Amygdala (tissue), 56 donors: Measurements from ENCODE around the gene THEMIS.
A peak's percentile ranks its signal among the peaks of the same experiment; 100 is the strongest.

Experiments used
- DNase-seq, 56 donors: peaks; one replicate each; lab custom pipeline; 2025; lab: John Stamatoyannopoulos, UW

Gene THEMIS

DNA sequence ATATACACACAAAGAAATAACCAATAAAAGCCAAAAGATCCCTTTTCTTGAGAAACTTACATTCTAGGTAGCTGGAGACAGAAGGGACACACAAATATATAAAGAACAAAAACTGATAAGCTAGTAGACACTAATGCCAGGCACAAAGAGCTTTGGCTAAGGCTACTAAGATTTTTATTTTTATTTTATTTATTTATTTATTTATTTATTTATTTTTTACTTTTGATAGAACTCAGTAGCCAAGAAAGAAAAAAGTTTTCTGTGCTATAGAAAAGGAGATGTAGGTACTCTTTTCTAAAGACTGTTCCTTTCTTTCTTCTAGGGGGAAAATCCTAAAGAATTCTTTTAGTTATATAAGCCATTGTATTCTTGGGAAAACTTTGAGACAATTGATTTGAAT lies 34.1 kb downstream of the THEMIS start:
- DNase-seq, result no peak

DNA sequence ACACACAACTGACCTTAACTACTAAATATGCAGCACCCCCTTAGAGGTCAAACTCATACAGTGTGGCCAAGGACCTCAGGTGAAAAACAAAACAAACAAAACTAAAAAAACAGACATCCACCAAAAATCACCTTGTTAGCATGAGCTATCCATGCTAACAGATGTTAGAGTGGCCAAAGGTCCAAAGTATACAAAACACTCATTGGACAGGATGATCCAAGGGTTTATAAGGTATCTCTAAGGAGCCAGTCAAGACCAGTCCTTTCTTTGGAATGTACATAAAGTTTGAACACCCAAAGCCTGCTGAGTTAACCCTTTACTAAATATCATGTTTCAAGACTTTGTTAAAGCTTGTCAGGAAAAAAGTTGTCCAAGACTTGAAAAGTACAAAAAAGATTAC lies 35.8 kb downstream of the THEMIS start:
- no peak for DNase-seq

DNA sequence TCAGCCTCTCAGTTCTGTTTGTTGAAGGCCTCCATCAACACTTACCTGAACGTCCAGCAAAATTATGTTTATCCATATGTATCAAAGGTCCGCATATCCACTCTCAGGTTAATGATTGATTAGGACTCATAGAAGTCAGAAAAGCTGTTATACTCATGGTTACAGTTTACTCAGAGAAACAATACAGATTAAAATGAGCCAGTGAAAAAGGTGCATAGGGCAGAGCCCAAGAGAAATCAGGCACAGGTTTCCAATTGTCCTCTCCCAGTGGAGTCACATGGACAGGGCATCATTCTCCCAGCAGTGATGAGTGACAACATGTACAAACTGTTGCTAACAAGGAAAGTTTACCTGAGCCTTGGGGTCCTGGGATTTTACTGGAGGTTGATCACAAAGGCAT lies 36.2 kb downstream of the THEMIS start:
- no peak for DNase-seq

DNA sequence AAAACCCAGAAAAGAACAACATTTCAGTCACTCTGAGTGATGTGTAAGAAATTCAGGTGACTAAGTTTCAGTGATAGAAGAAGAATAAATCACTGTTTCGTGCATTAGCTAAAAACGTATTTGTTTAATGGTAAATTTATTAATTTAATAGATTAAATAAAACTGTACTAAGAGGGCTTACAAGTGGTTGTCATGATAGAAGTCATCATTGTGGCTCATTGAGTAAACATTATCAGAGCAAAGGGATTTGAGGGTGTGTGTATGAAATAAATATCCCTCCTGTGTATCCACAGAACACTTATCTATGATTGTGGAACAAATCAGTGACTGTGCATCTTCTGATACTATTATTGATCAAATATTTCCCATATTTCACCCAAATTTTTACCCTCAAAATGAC lies 40.1 kb downstream of the THEMIS start:
- DNase-seq, result no peak

DNA sequence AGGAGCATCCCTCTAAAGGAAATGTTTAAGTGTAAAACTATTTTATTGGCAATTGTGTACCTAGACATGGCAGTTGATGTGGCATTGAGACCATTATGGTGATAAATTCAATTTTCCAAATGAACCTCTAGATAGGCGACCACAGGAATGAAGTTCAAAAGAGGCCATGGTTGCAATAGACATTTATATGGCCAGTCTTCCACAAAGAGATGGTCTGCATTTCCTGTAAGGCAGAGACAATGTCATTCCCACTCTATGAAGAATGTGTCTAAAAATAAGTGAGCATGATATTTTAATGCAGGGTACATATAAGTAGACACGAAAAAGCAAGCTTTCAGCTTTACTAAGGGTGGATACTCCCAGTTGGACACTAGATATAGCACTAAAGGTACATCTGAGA lies 40.9 kb downstream of the THEMIS start:
- DNase-seq, result no peak

DNA sequence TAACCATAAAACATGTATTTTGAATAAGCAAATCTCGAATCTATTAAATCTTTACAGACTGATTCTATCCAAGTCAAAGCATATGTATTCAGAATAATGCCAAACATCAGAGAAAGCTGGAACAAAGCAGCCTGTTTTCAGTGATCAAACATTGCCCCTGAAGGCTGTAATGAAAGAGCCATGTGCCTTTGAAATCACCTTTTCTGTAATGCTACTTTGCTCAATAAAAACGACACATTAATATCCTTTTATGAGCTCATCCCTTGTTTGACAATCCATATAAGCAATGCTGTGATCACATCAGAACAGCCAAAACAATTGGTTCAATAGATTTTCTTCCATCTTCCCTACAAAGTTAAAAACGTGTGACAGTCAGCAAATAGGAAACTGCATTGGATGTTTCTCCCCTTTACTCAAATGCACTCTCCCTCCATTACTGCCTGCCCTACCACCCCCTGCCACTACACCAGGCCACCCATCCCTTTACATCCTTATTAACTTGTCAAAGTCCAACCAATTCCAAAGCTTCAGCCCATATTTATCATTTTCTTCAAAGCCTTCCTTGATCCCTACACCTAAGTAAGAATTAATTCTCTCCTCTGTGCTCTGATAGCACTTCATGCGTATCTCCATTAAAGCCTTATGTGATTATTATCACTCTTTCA lies 42.0 kb downstream of the THEMIS start:
- DNase-seq, result no peak

DNA sequence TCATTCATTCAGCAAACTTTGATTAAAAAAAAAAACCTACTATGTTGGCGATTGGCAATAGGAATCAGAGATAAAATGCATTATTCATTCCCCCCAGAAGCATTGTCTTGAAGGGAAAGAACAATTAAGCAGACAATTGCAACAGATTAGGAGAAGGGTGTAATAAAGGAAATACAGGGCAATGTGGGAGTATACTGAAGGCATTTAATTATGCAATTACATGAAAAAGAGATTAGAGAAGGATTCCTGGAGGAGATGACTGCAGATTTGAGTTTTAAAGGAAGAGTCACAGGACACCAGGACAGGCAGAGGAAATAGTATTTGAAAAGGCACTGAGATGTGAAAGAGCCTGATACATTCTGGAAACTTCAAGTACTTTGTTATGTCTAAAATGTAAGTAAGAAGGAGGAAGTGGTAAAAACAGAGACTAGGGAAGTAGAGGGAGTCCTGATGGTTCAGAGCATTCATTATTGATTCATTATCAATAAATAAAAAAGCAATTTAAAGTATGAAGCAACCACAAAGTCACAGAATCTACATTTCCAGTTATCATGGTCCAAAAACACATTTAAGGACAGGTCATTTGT lies 43.7 kb downstream of the THEMIS start:
- DNase-seq, result no peak

DNA sequence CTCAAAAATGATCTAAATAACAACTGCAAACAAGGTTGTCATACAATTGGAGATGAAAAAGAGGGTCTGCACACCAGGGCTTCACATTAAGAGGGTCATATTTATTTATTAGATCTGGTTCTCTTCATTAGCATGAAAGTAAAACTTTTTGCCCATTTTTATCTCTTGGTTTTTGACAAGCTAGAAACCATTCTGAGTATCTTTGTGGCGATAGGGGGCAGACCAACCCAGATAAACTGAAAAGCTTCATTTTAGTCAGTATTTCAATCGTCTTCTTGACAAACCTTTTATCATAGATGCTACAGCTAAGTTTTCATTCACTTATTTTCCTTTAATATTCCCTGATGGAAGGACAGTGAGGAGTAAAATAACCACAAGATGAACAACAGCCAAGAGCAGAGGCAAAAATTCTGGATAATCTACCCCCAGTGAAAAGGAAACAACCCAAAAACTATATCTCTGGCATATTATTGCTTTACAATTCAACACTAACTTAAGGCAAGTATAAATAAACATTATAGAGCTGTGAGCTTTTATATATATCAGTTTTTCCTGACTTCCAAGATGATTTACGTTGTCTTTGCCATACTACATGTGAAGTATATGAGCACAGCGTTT lies 45.2 kb downstream of the THEMIS start:
- DNase-seq, result peak in 23 of 56 donors; percentile 1 to 75 (median 10)

DNA sequence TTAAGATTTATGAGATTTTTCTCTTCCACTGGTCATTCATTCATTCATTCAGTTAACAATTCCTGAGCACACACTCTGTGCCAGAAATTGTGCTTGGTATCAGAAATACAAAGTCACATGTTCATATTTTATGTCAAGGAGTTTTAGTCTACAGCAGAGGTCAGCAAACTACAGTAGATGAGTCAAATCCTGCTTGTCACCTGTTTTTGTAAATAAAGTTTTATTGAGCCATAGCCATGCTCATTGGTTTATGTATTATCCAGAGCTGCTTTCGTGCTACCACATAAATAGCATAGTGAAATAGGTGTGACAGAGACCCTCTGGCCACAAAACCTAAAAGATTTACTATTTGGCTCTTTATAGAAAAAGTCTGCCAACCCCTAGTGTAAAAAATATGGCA lies 46.8 kb downstream of the THEMIS start:
- DNase-seq, result no peak

DNA sequence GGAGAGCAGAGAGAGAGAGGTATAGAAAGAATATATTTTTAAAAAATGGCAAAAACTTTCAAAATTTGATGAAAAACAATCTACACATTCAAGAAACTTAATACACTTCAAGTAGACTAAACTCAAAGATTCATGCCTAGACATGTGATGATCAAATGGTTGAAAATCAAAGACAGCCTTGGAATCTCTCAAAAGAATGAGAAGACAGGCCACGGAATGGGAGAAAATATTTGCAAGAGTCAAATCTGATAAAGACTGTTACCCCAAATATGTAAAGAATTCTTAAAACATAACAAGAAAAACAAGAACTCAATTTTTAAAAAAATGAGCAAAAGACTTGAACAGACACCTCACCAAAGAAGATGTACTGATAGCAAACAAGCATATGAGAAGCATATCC lies 49.7 kb downstream of the THEMIS start:
- DNase-seq, result no peak

DNA sequence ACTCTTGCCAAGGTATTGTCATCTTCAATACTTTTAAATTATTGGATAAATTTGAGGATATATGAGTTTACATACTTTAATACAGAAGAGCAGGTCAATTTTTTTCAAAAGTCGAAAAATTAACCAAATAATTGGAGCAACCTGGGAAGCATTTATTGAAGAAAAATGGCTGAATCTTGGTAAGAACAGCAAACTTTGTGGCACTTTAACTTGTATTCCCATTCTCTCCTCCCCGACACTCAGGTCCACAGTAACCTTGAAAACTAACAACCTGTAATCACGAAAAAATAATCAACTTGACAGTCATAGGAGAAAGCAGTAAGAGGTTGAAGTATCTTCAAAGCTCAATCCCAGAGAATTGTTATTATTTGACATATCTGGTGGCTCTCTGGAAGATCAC lies 55.6 kb downstream of the THEMIS start:
- DNase-seq, result no peak

DNA sequence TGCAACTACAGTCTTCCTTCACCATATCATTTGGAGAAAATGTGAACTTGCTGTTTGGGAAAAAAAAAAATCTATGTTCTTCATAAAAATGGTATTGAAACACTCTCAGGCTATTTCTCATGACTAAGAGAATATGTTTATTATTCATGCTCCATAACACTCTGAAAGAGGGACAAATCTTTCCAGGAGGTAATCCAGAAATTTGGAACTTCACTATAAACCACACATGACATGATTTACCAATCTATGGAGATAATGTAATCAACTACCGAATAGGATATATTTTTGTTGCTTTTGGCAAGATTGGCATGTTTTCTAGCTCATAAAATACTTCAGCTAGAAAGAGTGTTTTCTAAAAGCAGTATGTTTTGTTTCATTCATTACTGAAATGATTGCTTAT lies 56.3 kb downstream of the THEMIS start:
- no peak for DNase-seq

DNA sequence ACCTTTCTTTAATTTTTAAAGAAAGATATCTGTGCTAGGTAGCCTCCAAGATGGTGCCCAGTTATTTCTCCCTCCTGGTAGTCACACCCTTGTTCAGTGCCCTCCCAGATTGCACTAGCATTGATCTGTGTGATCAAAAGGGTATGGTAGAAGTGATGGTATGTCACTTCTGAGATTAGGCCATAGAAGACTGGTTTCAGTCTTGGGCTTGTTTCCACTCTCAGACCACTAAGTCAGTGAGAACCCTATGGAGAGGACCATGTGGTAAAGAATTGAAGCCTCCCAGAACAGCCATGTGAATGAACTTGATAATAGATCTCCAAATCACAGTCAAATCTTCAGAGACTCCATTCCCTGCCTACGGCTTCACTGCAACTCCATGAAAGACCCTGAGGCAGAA lies 57.3 kb downstream of the THEMIS start:
- no peak for DNase-seq

DNA sequence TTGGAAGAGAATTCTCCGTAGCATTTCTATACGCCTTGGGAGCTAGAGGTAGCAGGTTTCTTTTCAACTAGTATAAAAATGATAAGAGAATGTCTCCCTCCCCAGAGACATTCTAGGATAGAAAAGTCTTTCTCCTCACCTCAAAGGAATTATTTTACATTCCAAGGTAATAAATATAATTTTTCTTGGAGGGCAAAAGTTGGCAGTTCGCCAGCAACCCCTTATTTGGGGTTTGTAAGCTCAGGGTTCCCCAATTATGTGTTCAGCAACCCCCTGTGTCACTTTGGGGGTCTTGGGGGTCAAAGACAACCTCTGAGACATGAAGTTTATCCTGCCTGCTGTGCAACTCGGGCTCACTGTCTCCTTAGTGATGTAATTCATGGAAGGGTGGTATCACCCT lies 58.3 kb downstream of the THEMIS start:
- DNase-seq, result peak in 1 of 56 donors; percentile 0

DNA sequence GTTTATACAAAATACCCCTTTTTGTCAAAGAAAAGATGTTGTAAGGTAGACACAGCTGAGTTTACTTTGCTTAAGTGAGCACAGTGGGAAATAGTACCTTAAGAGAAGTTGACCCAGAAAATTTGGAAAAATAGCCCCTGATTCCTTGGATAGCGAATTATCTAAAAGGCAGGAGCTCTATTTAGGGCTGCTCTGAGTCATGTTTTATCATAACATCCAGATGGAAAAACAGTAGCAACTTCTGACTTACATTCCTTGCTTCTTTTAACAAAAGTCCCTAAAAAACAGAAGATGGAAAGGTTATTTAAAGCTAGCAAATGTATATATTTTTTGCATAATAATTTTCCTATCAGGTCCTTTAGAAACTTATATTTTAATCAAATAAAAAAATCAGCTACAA lies 59.0 kb downstream of the THEMIS start:
- no peak for DNase-seq

DNA sequence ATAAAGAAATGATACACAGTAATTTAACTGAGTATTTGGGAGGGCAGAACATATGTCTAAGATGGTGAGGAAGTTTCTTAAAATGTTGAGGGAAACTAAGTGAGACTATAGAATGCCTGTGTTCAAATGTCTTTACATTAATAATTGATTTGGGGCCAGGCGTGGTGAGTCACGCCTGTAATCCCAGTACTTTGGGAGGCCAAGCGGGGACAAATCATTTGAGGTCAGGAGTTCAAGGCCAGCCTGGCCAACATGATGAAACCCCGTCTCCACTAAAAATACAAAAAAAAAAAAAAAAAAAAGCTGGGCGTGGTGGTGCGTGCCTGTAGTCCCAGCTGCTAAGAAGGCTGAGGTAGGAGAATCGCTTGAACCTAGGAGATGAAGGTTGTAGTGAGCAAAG lies 66.7 kb downstream of the THEMIS start:
- DNase-seq, result no peak

DNA sequence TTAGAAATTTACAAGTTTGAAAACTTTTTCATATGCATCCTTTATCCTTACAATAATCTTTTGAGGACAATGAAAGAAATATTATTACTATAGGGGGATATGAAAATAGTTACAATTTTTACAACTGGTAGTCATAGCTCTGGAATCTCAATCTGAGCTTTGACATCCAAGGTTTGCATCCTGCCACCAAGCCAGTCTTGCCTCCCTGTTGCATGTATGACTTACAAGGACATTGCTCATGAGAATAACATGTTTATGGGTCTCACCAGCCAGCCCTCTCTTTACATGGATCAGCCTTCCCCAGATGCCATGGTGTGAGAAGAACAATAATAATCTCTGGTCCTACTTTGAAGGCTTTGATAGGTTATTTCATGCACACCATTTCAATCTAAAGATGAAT lies 67.5 kb downstream of the THEMIS start:
- DNase-seq, result no peak

DNA sequence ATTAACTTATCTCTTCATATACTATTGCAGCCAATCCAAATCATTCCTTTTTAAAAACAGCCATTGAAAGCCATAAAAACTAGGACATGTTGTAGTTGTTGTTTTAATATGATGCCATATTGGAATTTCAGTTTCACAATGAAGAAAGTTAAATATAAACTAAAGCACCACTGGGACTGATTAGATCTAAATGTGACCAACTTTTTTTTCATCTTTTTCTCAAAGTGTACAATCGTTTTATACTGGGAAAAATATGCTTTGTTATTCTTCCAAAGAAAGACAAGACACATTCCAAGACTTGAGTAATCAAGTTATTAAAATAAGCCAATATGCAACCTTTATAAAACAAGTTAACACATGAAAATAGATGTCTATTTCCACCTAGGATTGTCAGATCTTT lies 68.5 kb downstream of the THEMIS start:
- no peak for DNase-seq

DNA sequence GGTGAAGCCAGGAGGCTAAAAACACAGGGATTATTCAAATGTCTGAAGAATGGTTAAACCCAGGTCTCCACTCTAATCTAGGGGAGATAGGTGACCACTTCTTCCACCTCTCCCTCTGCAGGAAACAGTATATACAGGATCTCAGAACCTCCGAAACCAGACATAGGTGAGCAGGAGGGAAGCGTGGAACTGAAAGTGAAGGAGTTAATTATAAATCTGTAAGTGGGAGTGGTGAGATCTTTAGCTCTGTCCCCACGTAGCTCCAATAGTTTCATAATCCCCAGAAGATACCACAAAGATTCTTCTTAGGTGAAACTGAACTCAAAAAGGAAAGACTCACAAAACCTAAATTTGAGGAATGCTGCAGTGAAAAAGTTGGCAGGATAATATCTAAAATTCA lies 76.8 kb downstream of the THEMIS start:
- no peak for DNase-seq

DNA sequence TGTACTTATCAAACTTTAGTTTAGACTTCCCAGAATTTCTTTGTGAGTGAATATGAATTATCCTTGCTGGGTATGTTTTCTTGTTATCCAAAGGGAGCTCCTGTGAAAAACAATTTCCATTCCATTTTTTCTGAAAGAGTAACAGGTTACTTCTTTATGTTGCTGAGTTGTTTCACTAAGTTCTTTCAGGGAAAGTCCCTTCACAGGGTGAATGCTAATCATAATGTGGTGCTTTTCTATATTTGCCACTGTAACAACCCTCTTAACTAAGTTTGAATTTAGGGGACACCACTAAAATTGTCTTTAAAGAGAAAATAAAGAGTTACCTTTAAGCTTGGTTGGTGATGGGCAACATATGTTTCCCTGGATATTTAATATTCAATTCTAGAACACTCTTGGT lies 79.4 kb downstream of the THEMIS start:
- DNase-seq, result no peak

DNA sequence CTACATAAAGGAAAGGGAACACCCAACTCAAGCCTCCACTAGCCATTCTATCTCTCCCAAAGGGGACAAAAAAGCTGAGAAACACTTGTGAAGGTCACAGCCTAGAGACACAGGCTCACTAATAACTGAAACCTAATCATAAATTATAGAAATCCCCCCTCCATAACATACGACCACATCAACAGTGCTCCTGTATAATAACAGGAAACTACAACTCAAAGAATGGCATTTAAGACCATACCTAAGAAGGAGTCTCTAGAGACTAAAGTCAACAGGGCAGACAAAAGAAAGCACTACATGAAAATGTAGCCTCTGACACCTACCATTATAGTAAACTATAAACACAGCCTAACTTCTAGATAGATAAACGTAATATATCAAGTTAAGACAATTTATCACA lies 82.7 kb downstream of the THEMIS start:
- DNase-seq, result no peak

DNA sequence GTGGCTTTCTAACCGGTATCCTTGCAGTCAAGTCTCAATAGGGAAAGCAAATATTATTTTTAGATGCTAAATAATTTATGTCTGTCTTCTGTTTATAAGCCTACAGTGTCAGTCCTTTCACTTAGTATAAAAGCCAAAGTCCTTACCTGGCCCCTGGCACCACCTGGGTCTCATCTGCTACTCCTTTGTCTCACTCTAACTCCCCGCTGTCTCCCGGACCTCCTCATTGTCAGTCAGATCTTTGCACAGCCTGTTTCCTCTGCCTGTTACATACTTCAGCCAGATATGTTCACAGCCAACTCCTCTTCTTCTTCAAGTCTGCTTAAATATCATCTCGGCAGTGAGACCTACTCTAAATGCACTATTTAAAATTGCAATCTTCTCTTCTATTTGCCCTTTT lies 84.2 kb downstream of the THEMIS start:
- no peak for DNase-seq

DNA sequence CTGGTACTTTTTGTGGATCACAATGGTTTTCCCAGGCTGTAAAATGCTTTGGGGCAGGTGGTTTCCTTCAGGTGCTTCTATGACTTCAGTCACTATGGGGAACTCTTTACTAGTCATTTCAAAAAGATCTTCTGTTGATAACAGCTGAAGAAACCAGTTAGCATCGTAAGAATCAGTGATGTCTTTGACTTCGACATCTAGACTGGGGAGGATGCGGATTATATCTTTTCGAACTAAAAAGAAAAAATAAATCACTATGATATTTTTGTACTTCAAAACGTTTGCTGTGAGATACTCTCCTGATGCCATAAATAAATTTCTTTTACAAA lies 87.2 kb downstream of the THEMIS start:
- no peak for DNase-seq
